Colonic mucosa (tissue), 4 donors: ENCODE measurements around the gene MRPL54. TPM values are rescaled to one million over a fixed set of nuclear protein-coding genes. Genes with fewer than 3 reads are reported as not detected.

Experiments used
- DNase-seq: peaks from one replicate; pipeline ENCODE4 v3.0.0-alpha.2; 2020
- H3K27ac ChIP-seq: fragments of 200-600 bp; one replicate; pipeline ENCODE4 v1.8.0; 2021
- H3K27me3 ChIP-seq: fragments of 200-600 bp; one replicate; pipeline ENCODE4 v1.8.0; 2021
- H3K36me3 ChIP-seq: fragments of 200-600 bp; one replicate; pipeline ENCODE4 v1.8.0; 2021
- H3K4me1 ChIP-seq: fragments of 200-600 bp; one replicate; pipeline ENCODE4 v1.8.0; 2021; ENCODE audit warnings: mild to moderate bottlenecking
- H3K4me3 ChIP-seq: fragments of 200-600 bp; one replicate; pipeline ENCODE4 v1.8.0; 2021
- H3K9ac ChIP-seq, 2 donors: one replicate each; pipeline ENCODE4 v1.7.0; 2013; ENCODE audit warnings: control low read depth in 2 of 2, low read depth in 2 of 2, low read length in 2 of 2
- H3K9me3 ChIP-seq: fragments of 200-600 bp; one replicate; pipeline ENCODE4 v1.8.0; 2021
- intact Hi-C: fragments of 100-400 bp; cut with DNase I; formaldehyde crosslinking; loops from one replicate; pipeline ENCODE4 v1.14.1; 2022
- total RNA-seq, 2 donors: library from RNA; stranded (reverse); fragmentation: NEBNext Ultra II Directional in 1 of 2; extraction: Animal tissue kit (Norgen Biotek cat#: 25700) in 1 of 2; gene quantifications; one replicate each; pipeline ENCODE4 v1.2.1, GENCODE V29; 2021
- TF ChIP-seq, protein P1 (sequence below): fragments of 200-600 bp; IDR thresholded peaks from one replicate; pipeline ENCODE4 v1.8.0; 2022; ENCODE audit warnings: antibody characterized with exemption, mild to moderate bottlenecking
- donor health status: healthy.
- donor health status: DM: no; HTN: no; CAD: no.
- donor health status: DM: no; HTN: no; CAD: no.

Gene MRPL54
- total RNA-seq, 2 donors from 2014 or later: 73.7 to 86.9 TPM

DNA sequence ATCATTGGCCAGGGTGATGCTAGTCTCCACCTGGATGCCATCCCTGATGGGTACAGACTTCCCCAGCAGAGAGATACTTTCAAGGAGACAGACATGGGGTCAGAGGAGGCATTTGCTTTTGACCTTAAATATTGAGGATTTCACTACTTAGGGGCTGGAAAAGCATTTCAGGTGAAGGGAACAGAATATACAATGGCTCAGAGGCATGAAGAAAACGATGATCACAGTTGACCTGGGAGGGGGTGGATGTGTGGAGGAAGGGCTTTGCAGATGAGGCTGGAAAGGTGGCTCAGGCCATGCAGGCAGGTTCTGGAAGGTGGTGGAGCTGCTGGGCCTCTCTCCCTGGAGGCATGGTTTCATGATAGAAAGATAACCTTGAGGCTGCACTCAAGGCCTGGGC is 19.8 kb downstream of the MRPL54 start:
- no peaks in the 10 kb centered on the region for H3K9me3 ChIP-seq
- no peak overlapping the region for H3K9ac ChIP-seq
- H3K27me3 ChIP-seq: peaks cover 7% of the 10 kb centered on the region
- no peak for DNase-seq
- H3K4me1 ChIP-seq: no peaks in the 10 kb centered on the region
- no peak overlapping the region for H3K27ac ChIP-seq
- no peaks in the 10 kb centered on the region for H3K36me3 ChIP-seq
- intact Hi-C loops: no loop called here
- TF ChIP-seq, protein P1, sequence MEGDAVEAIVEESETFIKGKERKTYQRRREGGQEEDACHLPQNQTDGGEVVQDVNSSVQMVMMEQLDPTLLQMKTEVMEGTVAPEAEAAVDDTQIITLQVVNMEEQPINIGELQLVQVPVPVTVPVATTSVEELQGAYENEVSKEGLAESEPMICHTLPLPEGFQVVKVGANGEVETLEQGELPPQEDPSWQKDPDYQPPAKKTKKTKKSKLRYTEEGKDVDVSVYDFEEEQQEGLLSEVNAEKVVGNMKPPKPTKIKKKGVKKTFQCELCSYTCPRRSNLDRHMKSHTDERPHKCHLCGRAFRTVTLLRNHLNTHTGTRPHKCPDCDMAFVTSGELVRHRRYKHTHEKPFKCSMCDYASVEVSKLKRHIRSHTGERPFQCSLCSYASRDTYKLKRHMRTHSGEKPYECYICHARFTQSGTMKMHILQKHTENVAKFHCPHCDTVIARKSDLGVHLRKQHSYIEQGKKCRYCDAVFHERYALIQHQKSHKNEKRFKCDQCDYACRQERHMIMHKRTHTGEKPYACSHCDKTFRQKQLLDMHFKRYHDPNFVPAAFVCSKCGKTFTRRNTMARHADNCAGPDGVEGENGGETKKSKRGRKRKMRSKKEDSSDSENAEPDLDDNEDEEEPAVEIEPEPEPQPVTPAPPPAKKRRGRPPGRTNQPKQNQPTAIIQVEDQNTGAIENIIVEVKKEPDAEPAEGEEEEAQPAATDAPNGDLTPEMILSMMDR: no peak
- no peak overlapping the region for H3K4me3 ChIP-seq

DNA sequence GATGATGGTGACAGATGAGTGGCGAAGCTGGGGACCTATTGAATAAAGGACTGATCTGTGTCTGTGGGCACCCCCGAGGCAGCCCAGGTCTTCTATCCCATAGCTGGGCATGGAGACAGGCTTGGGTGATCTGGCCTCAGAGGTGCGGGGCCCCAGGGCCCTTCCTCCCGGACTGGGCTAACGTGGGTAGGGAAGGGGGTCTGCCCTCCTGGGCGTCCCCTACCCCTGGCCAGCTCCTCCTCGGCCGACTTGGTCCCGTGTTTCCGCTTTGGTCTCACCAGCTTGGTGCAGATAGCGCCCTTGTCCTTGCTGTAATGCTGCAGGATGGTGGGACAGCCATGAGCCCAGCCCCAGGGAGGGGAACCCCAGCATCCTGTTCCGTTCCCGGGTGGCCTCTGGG is 20.4 kb downstream of the MRPL54 start:
- no peaks in the 10 kb centered on the region for H3K4me1 ChIP-seq
- intact Hi-C loops: no loop called here
- no peak overlapping the region for H3K4me3 ChIP-seq
- H3K27me3 ChIP-seq: peaks cover 7% of the 10 kb centered on the region
- TF ChIP-seq, protein P1: no peak
- no peaks in the 10 kb centered on the region for H3K9me3 ChIP-seq
- no peaks in the 10 kb centered on the region for H3K36me3 ChIP-seq
- DNase-seq: no peak
- H3K9ac ChIP-seq: no peak overlapping the region
- no peak overlapping the region for H3K27ac ChIP-seq

DNA sequence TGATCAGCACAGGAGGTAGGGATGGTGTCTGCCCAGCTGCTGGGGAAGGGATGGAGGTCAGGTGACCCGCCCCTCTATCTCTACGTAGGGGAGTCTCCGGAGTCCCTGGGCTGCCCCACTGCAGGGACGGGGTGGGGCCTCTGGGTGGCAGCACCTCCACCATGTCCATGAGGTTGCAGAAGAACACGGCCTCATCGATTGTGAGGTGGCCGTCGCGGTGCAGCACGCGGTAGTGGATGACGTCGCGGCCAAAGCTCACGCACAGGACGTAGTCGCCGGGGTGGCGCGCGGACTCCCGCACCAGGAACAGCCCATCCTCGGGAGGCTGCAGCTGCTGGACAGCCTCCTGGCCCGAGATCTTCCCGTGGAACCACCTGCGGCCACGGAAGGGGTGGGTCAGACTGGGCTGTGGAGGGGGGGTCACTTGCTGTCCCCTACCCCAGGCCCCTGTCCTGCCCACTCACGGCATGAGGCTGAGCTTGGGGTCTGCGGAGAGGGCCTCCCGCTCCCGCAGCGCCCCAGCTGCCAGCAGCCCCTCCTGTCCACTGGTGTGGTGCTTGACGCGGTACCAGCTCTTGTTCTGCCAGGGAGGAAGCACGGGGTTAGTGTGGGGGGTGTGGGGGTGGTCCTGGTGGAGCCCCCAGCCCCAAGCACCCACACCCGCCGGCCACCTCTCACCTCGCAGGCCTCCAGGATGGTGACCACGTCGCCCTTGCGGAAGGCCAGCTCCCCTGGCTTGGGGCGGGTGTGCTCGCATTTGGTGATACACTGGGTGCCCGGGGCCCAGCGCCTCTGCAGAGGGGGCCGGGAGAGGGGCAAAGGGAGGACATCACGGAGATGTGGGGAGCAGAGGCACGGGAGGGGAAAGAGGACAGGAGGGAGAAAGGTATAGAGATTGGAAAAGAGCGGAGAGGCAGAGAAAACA is 21.4 kb downstream of the MRPL54 start:
- TF ChIP-seq, protein P1: peak; percentile 28
- Histone ChIP-seq H3K27ac (no peak overlapping the region), H3K27me3 (peaks cover 7% of the 10 kb centered on the region), H3K9me3 (no peaks in the 10 kb centered on the region), H3K4me1 (no peaks in the 10 kb centered on the region), H3K4me3 (no peak overlapping the region), H3K36me3 (no peaks in the 10 kb centered on the region), H3K9ac (peak overlapping the region in 1 of 2 donors; percentile 12)
- intact Hi-C loops: no loop called here
- no peak for DNase-seq

DNA sequence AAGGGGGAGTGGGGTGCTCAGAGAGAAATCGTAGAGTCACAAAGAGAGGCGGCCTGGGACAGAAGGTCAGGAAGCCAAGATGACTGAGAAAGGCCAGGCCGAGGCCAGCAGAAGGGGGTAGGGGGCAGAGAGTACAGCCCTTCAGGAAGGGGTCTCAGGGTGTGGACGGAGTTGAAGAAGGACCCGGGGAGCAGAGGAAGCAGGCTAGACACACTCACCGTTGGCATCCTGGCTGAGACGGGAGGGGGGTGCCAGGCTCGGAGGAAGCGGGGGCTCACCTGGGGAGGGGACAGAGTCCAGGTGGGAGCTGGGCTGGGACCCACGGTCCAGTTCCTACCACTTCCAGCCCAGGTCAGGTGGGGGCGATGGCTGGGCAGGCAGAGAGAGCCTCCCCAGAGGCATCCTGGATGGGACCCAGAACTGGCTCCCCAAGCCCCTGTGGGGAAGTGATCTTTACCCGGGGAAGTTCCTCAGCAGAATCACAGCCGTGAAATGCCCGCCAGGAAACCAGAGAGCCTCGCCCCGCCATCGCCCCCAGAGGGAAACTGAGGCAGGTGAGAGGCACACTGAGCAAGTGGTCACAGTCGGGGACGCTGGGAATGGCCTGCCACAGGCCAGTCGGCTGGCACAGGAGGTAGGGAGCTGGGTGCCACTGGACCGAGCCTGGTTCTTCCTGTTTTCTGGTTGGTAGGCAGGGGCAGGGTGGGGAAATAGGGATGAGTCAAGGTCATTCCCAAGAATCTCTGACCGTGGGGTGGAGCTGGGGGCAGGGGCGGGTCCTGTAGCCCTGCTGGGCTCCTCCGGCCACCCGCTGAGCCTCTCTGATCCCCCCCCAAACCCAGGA is 22.3 kb downstream of the MRPL54 start:
- intact Hi-C loops: no loop called here
- Histone ChIP-seq H3K27ac (no peak overlapping the region), H3K36me3 (no peaks in the 10 kb centered on the region), H3K4me1 (no peaks in the 10 kb centered on the region), H3K4me3 (no peak overlapping the region), H3K9ac (peak overlapping the region in 1 of 2 donors; percentile 12), H3K9me3 (no peaks in the 10 kb centered on the region), H3K27me3 (peaks cover 7% of the 10 kb centered on the region)
- TF ChIP-seq, protein P1: no peak
- no peak for DNase-seq

DNA sequence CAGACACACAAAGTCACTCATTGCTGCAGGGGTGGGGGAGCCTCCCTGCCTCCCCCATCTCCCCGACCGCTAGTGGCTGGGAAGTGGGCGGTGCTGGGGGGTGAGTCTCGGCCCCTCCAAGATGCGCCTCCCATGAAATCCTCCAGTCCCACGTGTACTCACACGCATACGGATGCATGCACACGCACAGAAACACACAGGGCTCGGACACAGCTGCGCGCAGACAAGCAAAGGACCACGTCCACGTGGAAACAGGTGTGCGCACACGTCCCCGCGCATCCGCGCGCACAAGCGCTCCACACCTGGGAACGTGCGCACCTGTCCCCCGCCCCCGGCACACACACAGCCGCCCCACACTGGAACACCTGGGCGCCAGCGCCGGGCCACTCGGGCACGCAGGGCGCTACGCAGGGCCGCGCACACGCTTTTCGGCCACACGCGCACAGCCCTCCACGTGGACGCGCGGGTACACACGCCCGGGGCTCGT is 23.0 kb downstream of the MRPL54 start:
- DNase-seq: no peak
- Histone ChIP-seq H3K36me3 (no peaks in the 10 kb centered on the region), H3K27ac (no peak overlapping the region), H3K4me3 (peak overlapping the region; percentile 20), H3K4me1 (no peaks in the 10 kb centered on the region), H3K27me3 (peaks cover 7% of the 10 kb centered on the region), H3K9ac (no peak overlapping the region), H3K9me3 (no peaks in the 10 kb centered on the region)
- TF ChIP-seq, protein P1: no peak
- intact Hi-C loops: no loop called here
